Measurements from ENCODE around the gene SERPINF2.

- TF ChIP-seq POLR2A (IDR thresholded peaks at IDR 0.05) (no peak), CTCF (IDR thresholded peaks at IDR 0.05) (peak; percentile 94 to 97 (median 95))
Measured at GRCh38 chr17:1720856-1721386, 21.8 kb upstream of the SERPINF2 start.
